WTC11 (cell line): Measurements from ENCODE around the gene PSENEN. TPM values are rescaled to one million over a fixed set of nuclear protein-coding genes. Genes with fewer than 3 reads are reported as not detected.
A peak's percentile ranks its signal among the peaks of the same experiment; 100 is the strongest.

Source experiments
- ATAC-seq: fragments of 200-7000 bp; cut with Tn5 transposase; 2 replicates; pipeline ENCODE4 v1.10.0; 2021; ENCODE audit warnings: mild to moderate bottlenecking, moderate library complexity
- CTCF ChIA-PET: fragments of 300-600 bp; sonication (Branson Sonifier 250); formaldehyde crosslinking; loops from one replicate; lab custom pipeline; 2021; ENCODE audit warnings: antibody characterized with exemption; lab: Charles Lee
- POLR2A ChIA-PET: fragments of 350-600 bp; sonication (Branson Sonifier 250); formaldehyde crosslinking; loops from one replicate; lab custom pipeline; 2021; ENCODE audit warnings: antibody characterized with exemption; lab: Charles Lee
- DNase-seq: peaks from one replicate; pipeline ENCODE4 v3.0.0; 2021; ENCODE audit warnings: low spot score
- H3K27ac Mint-ChIP-seq: 2 replicates; pipeline ENCODE4 v1.8.0; 2021; ENCODE audit warnings: mixed read lengths
- H3K27me3 Mint-ChIP-seq: 2 replicates; pipeline ENCODE4 v1.8.0; 2021; ENCODE audit warnings: low read depth, mild to moderate bottlenecking, moderate library complexity, mixed read lengths
- H3K36me3 Mint-ChIP-seq: 2 replicates; pipeline ENCODE4 v1.8.0; 2021; ENCODE audit warnings: mixed read lengths
- H3K4me1 Mint-ChIP-seq: 2 replicates; pipeline ENCODE4 v1.8.0; 2022; ENCODE audit warnings: mixed read lengths
- H3K4me3 Mint-ChIP-seq: 2 replicates; pipeline ENCODE4 v1.8.0; 2021; ENCODE audit warnings: mild to moderate bottlenecking, moderate library complexity, mixed read lengths
- H3K9me3 Mint-ChIP-seq: 2 replicates; pipeline ENCODE4 v1.8.0; 2021; ENCODE audit warnings: mixed read lengths
- ELF4 ChIP-seq: sonication (generic); formaldehyde crosslinking; IDR thresholded peaks from 2 replicates; pipeline ENCODE4 v1.8.1; 2022; ENCODE audit warnings: low read depth, mild to moderate bottlenecking, moderate library complexity, missing genetic modification reagents
- FOXJ3 ChIP-seq: sonication (generic); formaldehyde crosslinking; IDR thresholded peaks from 2 replicates; pipeline ENCODE4 v1.9.0; 2021; ENCODE audit warnings: missing genetic modification reagents, mild to moderate bottlenecking, borderline replicate concordance
- JAZF1 ChIP-seq: fragments of 250-450 bp; sonication (Bioruptor Pico); IDR thresholded peaks from 2 replicates; pipeline ENCODE4 v1.9.0; 2021; ENCODE audit warnings: moderate library complexity, mild to moderate bottlenecking, inconsistent platforms
- NR2C2 ChIP-seq: sonication (generic); formaldehyde crosslinking; IDR thresholded peaks from 2 replicates; pipeline ENCODE4 v1.8.0; 2022; ENCODE audit warnings: mild to moderate bottlenecking, missing genetic modification reagents
- PRRX2 ChIP-seq: fragments of 250-450 bp; sonication (Bioruptor Pico); IDR thresholded peaks from 2 replicates; pipeline ENCODE4 v1.8.0; 2021; ENCODE audit warnings: mild to moderate bottlenecking
- RELA ChIP-seq: sonication (generic); formaldehyde crosslinking; IDR thresholded peaks from 2 replicates; pipeline ENCODE4 v1.8.1; 2022; ENCODE audit warnings: missing genetic modification reagents, mild to moderate bottlenecking, borderline replicate concordance
- SMAD4 ChIP-seq: sonication (generic); formaldehyde crosslinking; IDR thresholded peaks from 2 replicates; pipeline ENCODE4 v1.8.0; 2022; ENCODE audit warnings: mild to moderate bottlenecking, missing genetic modification reagents
- TEAD1 ChIP-seq: sonication (generic); formaldehyde crosslinking; IDR thresholded peaks from 2 replicates; pipeline ENCODE4 v1.8.0; 2022; ENCODE audit warnings: mild to moderate bottlenecking, missing genetic modification reagents
- TP53 ChIP-seq: sonication (generic); formaldehyde crosslinking; IDR thresholded peaks from 2 replicates; pipeline ENCODE4 v1.8.1; 2023; ENCODE audit warnings: mild to moderate bottlenecking, missing genetic modification reagents
- ZNF121 ChIP-seq: sonication (generic); formaldehyde crosslinking; IDR thresholded peaks from 2 replicates; pipeline ENCODE4 v1.8.0; 2023; ENCODE audit warnings: missing genetic modification reagents
- ZNF263 ChIP-seq: sonication (generic); formaldehyde crosslinking; IDR thresholded peaks from 2 replicates; pipeline ENCODE4 v1.8.1; 2022; ENCODE audit warnings: low read depth, mild to moderate bottlenecking, moderate library complexity, missing genetic modification reagents
- total RNA-seq: library from RNA; stranded (reverse); gene quantifications from 3 replicates; pipeline ENCODE4 v1.2.3, GENCODE V29; 2021
- TF ChIP-seq, protein P1 (sequence below): sonication (generic); formaldehyde crosslinking; IDR thresholded peaks from 2 replicates; pipeline ENCODE4 v1.8.0; 2023; ENCODE audit warnings: mild to moderate bottlenecking, missing genetic modification reagents
- TF ChIP-seq, protein P2 (sequence below): fragments of 250-450 bp; sonication (Bioruptor Pico); IDR thresholded peaks from 2 replicates; pipeline ENCODE4 v2.1.2; 2022; ENCODE audit warnings: mild to moderate bottlenecking, moderate library complexity
- TF ChIP-seq, protein P3 (sequence below): sonication (generic); formaldehyde crosslinking; IDR thresholded peaks from 2 replicates; pipeline ENCODE4 v1.8.1; 2023; ENCODE audit warnings: mild to moderate bottlenecking, missing genetic modification reagents

PSENEN gene
- total RNA-seq, 1 experiment from 2014 or later = 80.3 TPM

DNA sequence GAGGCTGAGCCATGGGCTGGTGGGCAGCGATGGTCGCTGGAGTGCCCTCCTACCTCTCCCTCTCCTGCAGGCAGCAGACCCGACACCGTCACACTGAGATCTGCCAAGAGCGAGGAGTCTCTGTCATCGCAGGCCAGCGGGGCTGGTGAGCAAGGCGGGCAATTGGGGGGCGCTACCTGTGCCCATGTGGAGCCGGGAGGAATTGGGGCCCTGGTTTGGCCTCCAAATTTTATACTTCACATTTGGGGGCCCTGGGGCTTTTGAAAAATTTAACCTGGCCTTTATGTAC, 39.8 kb downstream of the PSENEN start:
- ChIA-PET CTCF (interaction anchor here (1.1 to 2.8 kb wide), 21 partner anchors 10 to 192 kb away, joined by 3 to 28 read pairs (median 8); partner anchors contain the start of genes APLP1, ARHGAP33, KIRREL2 and LIN37), POLR2A (interaction anchor here (0.8 to 1.6 kb wide), 2 partner anchors 45 to 46 kb away, joined by 3 to 10 read pairs; no protein-coding TSS in a partner anchor)
- Mint-ChIP-seq H3K4me3 (peak overlapping the region; percentile 65), H3K4me1 (peaks cover 29% of the 10 kb centered on the region), H3K9me3 (no peaks in the 10 kb centered on the region), H3K27ac (no peak overlapping the region), H3K36me3 (no peaks in the 10 kb centered on the region), H3K27me3 (no peaks in the 10 kb centered on the region)
- ATAC-seq = no peak
- TF ChIP-seq, protein P1, sequence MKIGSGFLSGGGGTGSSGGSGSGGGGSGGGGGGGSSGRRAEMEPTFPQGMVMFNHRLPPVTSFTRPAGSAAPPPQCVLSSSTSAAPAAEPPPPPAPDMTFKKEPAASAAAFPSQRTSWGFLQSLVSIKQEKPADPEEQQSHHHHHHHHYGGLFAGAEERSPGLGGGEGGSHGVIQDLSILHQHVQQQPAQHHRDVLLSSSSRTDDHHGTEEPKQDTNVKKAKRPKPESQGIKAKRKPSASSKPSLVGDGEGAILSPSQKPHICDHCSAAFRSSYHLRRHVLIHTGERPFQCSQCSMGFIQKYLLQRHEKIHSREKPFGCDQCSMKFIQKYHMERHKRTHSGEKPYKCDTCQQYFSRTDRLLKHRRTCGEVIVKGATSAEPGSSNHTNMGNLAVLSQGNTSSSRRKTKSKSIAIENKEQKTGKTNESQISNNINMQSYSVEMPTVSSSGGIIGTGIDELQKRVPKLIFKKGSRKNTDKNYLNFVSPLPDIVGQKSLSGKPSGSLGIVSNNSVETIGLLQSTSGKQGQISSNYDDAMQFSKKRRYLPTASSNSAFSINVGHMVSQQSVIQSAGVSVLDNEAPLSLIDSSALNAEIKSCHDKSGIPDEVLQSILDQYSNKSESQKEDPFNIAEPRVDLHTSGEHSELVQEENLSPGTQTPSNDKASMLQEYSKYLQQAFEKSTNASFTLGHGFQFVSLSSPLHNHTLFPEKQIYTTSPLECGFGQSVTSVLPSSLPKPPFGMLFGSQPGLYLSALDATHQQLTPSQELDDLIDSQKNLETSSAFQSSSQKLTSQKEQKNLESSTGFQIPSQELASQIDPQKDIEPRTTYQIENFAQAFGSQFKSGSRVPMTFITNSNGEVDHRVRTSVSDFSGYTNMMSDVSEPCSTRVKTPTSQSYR (CRISPR knock-in tag) = no peak
- TF ChIP-seq TEAD1 (CRISPR knock-in tag) (no peak), NR2C2 (no peak), RELA (CRISPR knock-in tag) (no peak), FOXJ3 (CRISPR knock-in tag) (no peak), ZNF121 (no peak), SMAD4 (CRISPR knock-in tag) (no peak), ELF4 (CRISPR knock-in tag) (no peak), JAZF1 (CRISPR knock-in tag) (no peak)
- TF ChIP-seq, protein P2, sequence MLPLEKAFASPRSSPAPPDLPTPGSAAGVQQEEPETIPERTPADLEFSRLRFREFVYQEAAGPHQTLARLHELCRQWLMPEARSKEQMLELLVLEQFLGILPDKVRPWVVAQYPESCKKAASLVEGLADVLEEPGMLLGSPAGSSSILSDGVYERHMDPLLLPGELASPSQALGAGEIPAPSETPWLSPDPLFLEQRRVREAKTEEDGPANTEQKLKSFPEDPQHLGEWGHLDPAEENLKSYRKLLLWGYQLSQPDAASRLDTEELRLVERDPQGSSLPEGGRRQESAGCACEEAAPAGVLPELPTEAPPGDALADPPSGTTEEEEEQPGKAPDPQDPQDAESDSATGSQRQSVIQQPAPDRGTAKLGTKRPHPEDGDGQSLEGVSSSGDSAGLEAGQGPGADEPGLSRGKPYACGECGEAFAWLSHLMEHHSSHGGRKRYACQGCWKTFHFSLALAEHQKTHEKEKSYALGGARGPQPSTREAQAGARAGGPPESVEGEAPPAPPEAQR (CRISPR knock-in tag) = no peak
- no peak for DNase-seq

DNA sequence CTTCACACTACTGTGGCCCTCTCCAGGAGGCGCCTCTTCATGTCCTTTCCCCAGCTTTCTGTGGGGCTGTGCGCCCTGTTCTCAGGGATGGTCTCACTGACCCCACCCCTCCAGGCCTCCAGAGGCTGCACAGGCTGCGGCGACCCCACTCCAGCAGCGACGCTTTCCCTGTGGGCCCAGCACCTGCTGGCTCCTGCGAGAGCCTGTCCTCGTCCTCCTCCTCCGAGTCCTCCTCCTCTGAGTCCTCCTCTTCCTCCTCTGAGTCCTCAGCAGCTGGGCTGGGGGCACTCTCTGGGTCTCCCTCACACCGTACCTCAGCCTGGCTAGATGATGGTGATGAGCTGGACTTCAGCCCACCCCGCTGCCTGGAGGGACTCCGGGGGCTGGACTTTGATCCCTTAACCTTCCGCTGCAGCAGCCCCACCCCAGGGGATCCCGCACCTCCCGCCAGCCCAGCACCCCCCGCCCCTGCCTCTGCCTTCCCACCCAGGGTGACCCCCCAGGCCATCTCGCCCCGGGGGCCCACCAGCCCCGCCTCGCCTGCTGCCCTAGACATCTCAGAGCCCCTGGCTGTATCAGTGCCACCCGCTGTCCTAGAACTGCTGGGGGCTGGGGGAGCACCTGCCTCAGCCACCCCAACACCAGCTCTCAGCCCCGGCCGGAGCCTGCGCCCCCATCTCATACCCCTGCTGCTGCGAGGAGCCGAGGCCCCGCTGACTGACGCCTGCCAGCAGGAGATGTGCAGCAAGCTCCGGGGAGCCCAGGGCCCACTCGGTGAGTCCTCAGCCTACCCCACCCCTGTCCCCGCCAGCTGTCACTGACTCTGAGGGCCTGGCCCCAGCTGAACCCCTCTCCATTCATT, 41.1 kb downstream of the PSENEN start:
- no peak for TF ChIP-seq ELF4 (CRISPR knock-in tag)
- peak; percentile 63; the same call in 1 of the 2 replicates for TF ChIP-seq ZNF263 (CRISPR knock-in tag)
- POLR2A ChIA-PET = no interaction called here
- no peaks in the 10 kb centered on the region for H3K27me3 Mint-ChIP-seq
- peaks cover 25% of the 10 kb centered on the region for H3K4me1 Mint-ChIP-seq
- CTCF ChIA-PET = interaction anchor here (0.7 to 2.8 kb wide), 5 partner anchors 11 to 172 kb away, joined by 3 to 26 read pairs (median 25); partner anchors contain the start of gene HSPB6
- no peak for DNase-seq
- no peak overlapping the region for H3K27ac Mint-ChIP-seq
- H3K9me3 Mint-ChIP-seq = no peaks in the 10 kb centered on the region
- H3K4me3 Mint-ChIP-seq = peak overlapping the region; percentile 65
- no peaks in the 10 kb centered on the region for H3K36me3 Mint-ChIP-seq
- ATAC-seq = no peak

DNA sequence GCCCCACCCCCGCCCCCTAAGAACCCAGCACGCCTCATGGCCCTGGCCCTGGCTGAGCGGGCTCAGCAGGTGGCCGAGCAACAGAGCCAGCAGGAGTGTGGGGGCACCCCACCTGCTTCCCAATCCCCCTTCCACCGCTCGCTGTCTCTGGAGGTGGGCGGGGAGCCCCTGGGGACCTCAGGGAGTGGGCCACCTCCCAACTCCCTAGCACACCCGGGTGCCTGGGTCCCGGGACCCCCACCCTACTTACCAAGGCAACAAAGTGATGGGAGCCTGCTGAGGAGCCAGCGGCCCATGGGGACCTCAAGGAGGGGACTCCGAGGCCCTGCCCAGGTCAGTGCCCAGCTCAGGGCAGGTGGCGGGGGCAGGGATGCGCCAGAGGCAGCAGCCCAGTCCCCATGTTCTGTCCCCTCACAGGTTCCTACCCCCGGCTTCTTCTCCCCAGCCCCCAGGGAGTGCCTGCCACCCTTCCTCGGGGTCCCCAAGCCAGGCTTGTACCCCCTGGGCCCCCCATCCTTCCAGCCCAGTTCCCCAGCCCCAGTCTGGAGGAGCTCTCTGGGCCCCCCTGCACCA, 41.9 kb downstream of the PSENEN start:
- peaks cover 22% of the 10 kb centered on the region for H3K4me1 Mint-ChIP-seq
- H3K4me3 Mint-ChIP-seq = no peak overlapping the region
- no peak overlapping the region for H3K27ac Mint-ChIP-seq
- no peaks in the 10 kb centered on the region for H3K27me3 Mint-ChIP-seq
- POLR2A ChIA-PET = no interaction called here
- H3K36me3 Mint-ChIP-seq = no peaks in the 10 kb centered on the region
- CTCF ChIA-PET = interaction anchor here (0.7 to 2.8 kb wide), 3 partner anchors 30 to 172 kb away, joined by 3 to 8 read pairs (median 3); partner anchors contain the start of genes HSPB6, PSENEN and U2AF1L4
- ATAC-seq (no peak), DNase-seq (no peak)
- TF ChIP-seq, protein P3, sequence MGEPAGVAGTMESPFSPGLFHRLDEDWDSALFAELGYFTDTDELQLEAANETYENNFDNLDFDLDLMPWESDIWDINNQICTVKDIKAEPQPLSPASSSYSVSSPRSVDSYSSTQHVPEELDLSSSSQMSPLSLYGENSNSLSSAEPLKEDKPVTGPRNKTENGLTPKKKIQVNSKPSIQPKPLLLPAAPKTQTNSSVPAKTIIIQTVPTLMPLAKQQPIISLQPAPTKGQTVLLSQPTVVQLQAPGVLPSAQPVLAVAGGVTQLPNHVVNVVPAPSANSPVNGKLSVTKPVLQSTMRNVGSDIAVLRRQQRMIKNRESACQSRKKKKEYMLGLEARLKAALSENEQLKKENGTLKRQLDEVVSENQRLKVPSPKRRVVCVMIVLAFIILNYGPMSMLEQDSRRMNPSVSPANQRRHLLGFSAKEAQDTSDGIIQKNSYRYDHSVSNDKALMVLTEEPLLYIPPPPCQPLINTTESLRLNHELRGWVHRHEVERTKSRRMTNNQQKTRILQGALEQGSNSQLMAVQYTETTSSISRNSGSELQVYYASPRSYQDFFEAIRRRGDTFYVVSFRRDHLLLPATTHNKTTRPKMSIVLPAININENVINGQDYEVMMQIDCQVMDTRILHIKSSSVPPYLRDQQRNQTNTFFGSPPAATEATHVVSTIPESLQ (CRISPR knock-in tag) = no peak
- TF ChIP-seq PRRX2 (CRISPR knock-in tag) (no peak), TP53 (CRISPR knock-in tag) (no peak)
- no peaks in the 10 kb centered on the region for H3K9me3 Mint-ChIP-seq
